NCI-H2029 (cell line): ENCODE results near the gene TRPM8.
"Not testable (repeated sequence)": the region's sequence is repeated elsewhere in the genome, so short reads cannot be mapped to it uniquely, and the experiment has no call there.

ENCODE experiments used
- DNase-seq: peaks from one replicate; lab custom pipeline; 2025; lab: John Stamatoyannopoulos, UW

Gene TRPM8

GRCh38 chr2:233938676-233939370 lies 21.6 kb downstream of the TRPM8 start:
- no peak for DNase-seq

GRCh38 chr2:233940376-233941276 lies 23.5 kb downstream of the TRPM8 start:
- DNase-seq: peak; percentile 63

- DNase-seq: no peak
These were observed 25.6 kb downstream of the TRPM8 start for GRCh38 chr2:233942731-233943130.

- no peak for DNase-seq
These were observed 27.1 kb downstream of the TRPM8 start for GRCh38 chr2:233944269-233944668.

- no peak for DNase-seq
These were observed 27.5 kb downstream of the TRPM8 start for GRCh38 chr2:233944722-233945121.

GRCh38 chr2:233945146-233945545 lies 28.0 kb downstream of the TRPM8 start:
- DNase-seq: no peak

- no peak for DNase-seq
These were observed 33.1 kb downstream of the TRPM8 start for GRCh38 chr2:233950078-233950825.

GRCh38 chr2:233952335-233952734 lies 35.2 kb downstream of the TRPM8 start:
- DNase-seq: no peak

GRCh38 chr2:233953087-233953801 lies 36.1 kb downstream of the TRPM8 start:
- DNase-seq: no peak

- DNase-seq: no peak
These were observed 43.0 kb downstream of the TRPM8 start for GRCh38 chr2:233960203-233960602.

- no peak for DNase-seq
These were observed 44.7 kb downstream of the TRPM8 start for GRCh38 chr2:233961905-233962304.

GRCh38 chr2:233964581-233964980 lies 47.4 kb downstream of the TRPM8 start:
- no peak for DNase-seq

- DNase-seq: no peak
These were observed 47.9 kb downstream of the TRPM8 start for GRCh38 chr2:233965032-233965603.

- not testable (repeated sequence) for DNase-seq
These were observed 48.5 kb downstream of the TRPM8 start for GRCh38 chr2:233965646-233966045.

GRCh38 chr2:233966388-233966787 lies 49.2 kb downstream of the TRPM8 start:
- DNase-seq: no peak

GRCh38 chr2:233967164-233967563 lies 50.0 kb downstream of the TRPM8 start:
- DNase-seq: no peak

GRCh38 chr2:233968556-233968955 lies 51.4 kb downstream of the TRPM8 start:
- no peak for DNase-seq

GRCh38 chr2:233972460-233972859 lies 55.3 kb downstream of the TRPM8 start:
- DNase-seq: not testable (repeated sequence)

- no peak for DNase-seq
These were observed 55.9 kb downstream of the TRPM8 start for GRCh38 chr2:233972941-233973575.

GRCh38 chr2:233973786-233974185 lies 56.6 kb downstream of the TRPM8 start:
- no peak for DNase-seq

GRCh38 chr2:233974530-233975071 lies 57.4 kb downstream of the TRPM8 start:
- no peak for DNase-seq
